Measurements from ENCODE around the gene SLC25A19. TPM values are rescaled to one million over a fixed set of nuclear protein-coding genes. Genes with fewer than 3 reads are reported as not detected.

SLC25A19 gene
- total and polyA plus RNA-seq, 2 of the 8 experiments (the other 6 are each of a cell fraction or from before 2014, with no cell fraction given) = 28.6 to 32.6 TPM

DNA sequence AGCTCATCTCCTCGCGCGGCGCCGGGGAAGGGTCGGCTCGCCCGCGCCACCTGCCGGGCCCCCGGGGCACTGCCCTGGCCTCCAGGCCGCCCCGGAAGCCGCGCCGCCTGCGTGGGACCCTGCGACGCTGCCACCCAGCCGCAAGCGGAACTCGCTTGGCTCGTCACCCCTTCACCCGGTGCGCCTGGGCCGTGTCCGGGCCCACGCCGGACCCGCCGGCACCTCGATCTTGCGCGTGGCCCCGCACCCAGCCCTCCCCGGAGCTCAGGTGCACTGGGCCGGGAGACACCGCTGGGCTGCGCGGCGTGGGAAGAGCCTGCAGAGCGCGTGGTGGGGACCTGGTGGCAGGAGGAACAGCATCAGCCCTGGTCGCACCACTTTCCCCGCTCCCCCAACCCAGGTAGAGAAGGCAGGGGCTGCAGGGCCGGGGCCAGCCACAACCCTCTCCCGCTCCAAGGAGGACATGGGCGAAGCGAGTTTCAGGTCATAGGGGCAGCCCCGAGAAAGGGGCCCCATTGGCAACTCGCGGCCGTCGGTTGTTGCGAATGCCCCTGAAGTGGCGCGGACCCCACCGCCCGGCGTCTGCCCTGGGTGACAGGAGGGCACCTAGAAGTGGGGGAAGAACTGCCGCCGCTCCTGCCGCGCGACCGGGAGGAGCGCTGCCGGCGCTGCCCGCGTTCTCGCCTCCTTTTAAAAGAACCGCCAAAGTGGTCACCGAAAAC, 17.8 kb downstream of the SLC25A19 start (continued):
- TF ChIP-seq RBBP5 (IDR thresholded peaks at IDR 0.05; ENCODE audit: borderline replicate concordance, low read depth, low read length) = peak; percentile 60; the same call in 1 of the 2 replicates
- TF ChIP-seq SP4 (IDR thresholded peaks at IDR 0.05; ENCODE audit: low read length) = no peak
- peak in 1 of 2 experiments; percentile 44; a peak in 2 of 4 replicates for TF ChIP-seq RAD21 (IDR thresholded peaks at IDR 0.05 in 1 of 2, conservative IDR thresholded peaks at IDR 0.05 in 1 of 2; ENCODE audit: low read depth in 2 of 2, low read length in 2 of 2)
- TF ChIP-seq CTBP2 (IDR thresholded peaks at IDR 0.05; ENCODE audit: borderline replicate concordance, insufficient read depth, insufficient read length, low read length) = no peak
- TF ChIP-seq JUN (IDR thresholded peaks at IDR 0.05; ENCODE audit: low read depth, low read length) = no peak
- no peak for TF ChIP-seq POU5F1 (IDR thresholded peaks at IDR 0.05; ENCODE audit: low read depth, low read length)
- TF ChIP-seq SIN3A (conservative IDR thresholded peaks at IDR 0.05 in 1 of 2, IDR thresholded peaks at IDR 0.05 in 1 of 2; ENCODE audit: low read depth in 1 of 2, low read length in 2 of 2) = peak in 1 of 2 experiments; percentile 60; a peak in 2 of 4 replicates
- peak; percentile 81 for TF ChIP-seq SRF (IDR thresholded peaks at IDR 0.05; ENCODE audit: low read depth, low read length)
